GM19397 (cell line): Measurements from ENCODE around the gene EZH2.

Experiments
- ATAC-seq: cut with Tn5 transposase; IDR thresholded peaks from one replicate; pipeline ENCODE4 v1.9.1; 2021; ENCODE audit warnings: mild to moderate bottlenecking, moderate library complexity; ENCODE audit not compliant: unreplicated experiment

Gene EZH2

DNA sequence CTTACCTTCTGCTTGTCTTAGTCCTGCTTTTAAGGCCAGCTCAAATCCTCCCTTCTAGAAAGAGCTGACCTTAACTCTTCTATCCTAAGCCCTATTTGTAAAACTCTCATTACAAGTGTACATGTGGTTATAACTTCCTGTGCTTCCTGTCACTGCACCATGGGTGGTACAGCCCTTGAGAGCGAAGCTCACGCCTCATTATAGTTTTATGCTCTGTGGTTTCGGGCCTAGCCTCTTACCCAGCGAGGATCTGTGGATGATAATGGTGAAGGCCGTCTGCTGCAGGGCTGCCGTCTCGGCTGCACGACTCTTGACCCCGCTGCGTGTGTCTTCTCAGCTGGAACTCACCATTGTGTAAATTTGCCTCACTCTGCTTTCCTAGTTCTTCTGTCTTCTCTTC lies 110.8 kb downstream of the EZH2 start:
- ATAC-seq = peak; percentile 86

DNA sequence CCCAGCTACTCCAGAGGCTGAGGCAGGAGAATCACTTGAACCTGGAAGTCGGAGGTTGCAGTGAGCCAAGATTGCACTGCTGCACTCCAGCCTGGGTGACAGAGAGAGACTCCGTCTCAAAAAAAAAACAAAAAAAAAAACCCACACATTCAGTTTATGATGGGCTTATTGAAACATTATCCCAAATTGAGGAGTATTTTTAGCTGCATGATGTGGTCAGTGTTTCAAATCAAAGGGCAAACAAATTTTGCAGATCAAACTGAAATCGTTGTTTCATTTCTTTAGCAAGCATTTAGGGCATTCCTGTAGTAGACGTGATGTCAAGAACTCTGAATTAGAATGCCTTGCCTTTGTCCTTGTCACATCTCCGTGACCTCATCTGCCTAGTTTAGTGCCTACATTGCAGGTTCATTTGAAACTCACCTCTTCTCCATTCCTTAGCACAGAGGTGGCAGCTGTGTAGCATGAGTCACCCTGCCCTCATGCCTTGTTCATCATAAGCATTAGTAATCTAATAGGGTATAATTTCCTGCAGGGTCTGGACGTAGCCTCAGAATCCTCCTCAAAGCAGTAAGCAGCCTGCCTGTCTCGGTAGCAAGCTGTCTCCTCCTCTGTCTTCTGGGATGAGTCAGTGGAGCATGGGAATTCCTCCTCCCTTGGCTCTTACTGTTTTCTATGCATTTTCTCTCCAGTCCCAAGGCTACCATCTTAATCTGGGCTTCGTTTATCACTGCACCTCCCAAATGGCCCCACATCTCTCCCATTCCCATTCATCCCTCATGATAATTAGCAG lies 111.6 kb downstream of the EZH2 start:
- ATAC-seq = no peak

GRCh38 chr7:148770004-148770403 lies 114.1 kb downstream of the EZH2 start:
- no peak for ATAC-seq

GRCh38 chr7:148763622-148764021 lies 120.5 kb downstream of the EZH2 start:
- ATAC-seq = no peak

DNA sequence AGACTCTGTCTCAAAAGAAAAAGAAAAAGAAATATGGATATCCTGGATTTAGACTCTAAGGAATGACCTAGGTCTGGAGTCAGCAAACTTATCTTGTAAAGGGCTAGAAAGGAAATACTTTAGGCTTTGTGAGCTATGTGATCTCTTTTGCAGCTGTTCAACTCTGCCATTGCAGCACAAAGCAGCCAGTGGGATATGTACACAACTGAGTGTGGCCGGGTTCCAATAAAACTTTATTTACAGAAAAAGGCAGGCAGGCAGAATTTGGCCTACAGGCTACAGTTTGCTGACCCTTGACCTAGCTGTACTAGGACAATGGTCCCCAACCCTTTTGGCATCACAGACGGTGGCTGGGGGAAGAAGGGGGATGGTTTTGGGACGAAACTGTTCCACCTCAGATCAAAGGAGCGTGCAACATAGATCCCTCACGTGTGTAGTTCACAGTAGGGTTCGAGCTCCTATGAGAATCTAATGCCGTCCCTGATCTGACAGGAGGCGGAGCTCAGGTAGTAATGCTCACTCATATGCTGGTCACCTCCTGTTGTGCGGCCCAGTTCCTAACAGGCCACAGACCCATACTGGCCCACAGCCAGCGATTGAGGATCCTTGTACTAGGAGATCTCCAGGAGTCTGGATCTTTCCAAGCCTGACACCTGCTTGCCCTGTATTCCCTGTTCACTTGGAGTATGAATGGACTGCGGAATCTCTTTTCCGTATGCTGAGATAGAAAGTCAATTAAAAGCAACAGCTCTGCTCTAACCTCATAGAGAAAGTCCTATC lies 122.4 kb downstream of the EZH2 start:
- ATAC-seq = no peak
